Endometrial microvascular endothelial cells (primary cell): ENCODE data around the gene TSPAN13. TPM values are rescaled to one million over a fixed set of nuclear protein-coding genes. Genes with fewer than 3 reads are reported as not detected.

Source experiments
- in situ Hi-C: cut with HindIII; loops from 2 replicates; pipeline ENCODE4 v1.10.0; 2017; ENCODE audit warnings: low sequenced_read_pairs, low pct_unique_long_range_greater_than_20kb; ENCODE audit errors: inconsistent ontology term
- total RNA-seq: library from RNA; depleted of rRNA; stranded (reverse); fragments of >200 nt; gene quantifications from one replicate; pipeline ENCODE4 v1.2.3, GENCODE V29; 2015; ENCODE audit errors: inconsistent ontology term

The TSPAN13 gene
- total RNA-seq, 1 donor from 2014 or later, result 46.4 TPM

DNA sequence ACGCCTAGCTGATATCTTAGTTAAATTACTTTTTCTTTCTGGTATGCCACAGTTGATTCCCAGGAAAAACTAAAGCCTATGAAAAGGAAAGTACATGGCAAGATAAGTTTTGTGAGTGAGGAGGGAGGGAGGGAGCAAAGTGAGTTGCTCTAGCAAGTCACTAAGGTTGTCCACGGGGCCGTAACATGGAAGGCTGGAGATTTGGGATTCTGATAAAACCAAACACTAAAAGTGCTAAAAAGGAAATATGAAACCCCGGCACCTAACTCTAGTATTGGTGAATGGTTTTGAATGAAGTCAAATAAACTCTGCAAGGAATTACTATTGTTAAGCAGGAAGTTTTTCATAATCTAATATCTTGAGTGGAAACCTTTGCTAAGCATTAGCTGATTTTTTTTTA is 49.6 kb downstream of the TSPAN13 start:
- in situ Hi-C loops, result no loop called here

DNA sequence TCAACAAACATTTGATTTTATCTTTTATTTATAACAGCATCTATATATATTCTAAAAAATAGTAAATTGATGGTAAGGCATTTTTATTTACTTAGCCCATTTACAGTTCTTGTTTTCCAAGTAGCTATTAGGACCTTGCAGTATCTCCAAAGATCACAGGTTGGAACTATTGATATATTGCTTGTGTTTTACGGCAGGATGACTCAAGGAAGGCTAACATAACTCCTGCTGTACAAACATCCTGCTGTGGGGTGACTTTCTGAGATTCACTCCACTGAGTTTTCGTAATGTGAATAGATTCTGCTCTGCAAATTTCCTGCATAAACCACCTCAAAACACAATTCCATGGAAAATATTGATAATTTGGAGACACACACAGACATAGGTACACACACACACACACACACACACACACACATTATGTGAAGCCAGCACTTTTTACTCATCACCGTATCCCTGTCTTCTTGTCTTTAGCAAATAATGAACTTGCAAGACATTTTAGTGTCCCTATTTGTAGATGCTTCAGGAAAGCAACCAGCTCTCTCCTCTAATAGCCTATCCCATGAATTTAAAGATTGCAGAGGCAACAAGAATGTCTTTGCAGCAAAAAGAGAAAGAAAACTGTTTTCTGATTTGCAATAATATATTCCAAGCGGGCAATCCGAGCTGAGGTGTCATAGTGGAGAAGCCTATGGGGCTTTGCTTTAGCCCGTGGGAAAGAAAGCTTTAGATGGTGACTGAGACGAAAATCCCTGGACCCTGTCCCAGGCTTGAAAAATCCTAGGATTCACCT is 50.5 kb downstream of the TSPAN13 start:
- in situ Hi-C loops, result no loop called here

DNA sequence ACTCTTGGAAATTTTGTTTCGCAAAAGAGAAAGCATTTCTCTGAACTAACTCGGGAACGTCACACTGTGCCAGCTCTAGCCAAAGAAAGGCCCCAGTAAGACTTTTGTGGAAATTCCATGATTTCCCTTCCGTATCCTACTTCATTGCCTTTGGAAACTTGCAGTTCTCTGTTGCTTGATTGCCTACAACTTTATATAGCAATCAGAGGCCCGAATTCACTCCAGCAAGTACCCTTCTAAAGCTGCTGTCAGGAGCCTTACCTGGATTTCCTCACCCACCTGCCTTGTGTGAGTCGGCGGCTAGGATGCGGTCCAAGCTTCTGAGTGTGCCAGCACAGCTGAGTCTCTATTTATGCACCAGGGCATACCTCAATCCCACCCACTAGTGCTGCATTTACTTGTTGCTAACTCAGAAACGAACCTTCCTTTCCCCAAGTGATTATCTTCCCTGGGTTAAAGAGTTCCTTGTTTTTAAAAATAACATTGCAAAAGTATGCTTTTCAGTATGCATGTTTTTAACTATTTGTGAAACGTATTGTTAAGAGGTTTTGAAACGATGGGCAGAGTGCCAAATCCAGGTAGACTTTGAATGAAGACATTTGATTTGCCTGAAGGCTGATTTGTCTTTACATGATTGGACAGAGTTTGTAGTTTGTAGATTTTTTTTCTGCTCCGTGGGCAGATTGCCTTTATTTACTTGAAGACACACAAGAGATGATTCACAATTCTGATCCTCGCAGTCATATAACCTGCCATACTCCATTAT is 51.3 kb downstream of the TSPAN13 start, which contains the start of gene AGR2:
Gene AGR2, minus strand, starts transcription at position 326 of the 766 bp plus-strand sequence. CDS start 3,203 bp downstream, outside the sequence.
- in situ Hi-C loops, result no loop called here

DNA sequence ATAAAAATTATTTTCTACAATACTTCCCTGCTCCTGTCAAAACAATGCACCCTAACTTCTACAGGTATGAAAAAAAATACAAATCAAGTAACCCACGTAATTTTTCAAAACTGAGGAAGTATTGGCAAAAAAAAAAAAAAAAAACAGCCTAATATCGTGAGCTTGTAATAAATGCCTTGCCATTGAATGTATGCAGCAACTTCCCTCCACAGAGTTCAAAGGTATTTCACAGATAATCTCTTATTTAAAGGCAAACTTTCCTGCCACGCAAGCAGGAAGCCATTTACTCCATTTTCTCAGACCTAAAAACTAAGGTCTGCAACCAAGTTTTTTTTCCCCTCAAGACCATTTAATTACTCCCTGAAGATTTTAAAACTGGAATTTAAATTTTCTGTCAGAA is 51.9 kb downstream of the TSPAN13 start:
- in situ Hi-C loops, result no loop called here

DNA sequence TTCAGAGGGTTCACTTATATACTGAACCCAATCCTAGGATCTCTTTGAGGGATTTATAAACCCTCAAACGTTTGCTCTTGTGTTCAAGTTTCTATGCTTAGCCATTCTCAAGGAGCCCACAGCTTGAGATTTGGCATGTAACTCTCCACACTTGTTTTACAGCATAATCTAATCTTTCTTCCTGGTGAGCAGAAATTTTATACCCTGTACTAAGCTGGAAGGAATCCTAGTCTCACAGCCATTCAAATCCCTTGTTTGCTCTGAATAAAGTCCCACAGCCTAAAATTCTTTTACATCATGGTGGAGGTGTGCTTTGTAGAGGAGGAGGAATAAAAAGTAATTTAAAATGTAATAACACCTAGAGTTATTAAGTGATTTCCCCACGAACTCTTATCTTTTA is 56.6 kb downstream of the TSPAN13 start:
- in situ Hi-C loops, result no loop called here

DNA sequence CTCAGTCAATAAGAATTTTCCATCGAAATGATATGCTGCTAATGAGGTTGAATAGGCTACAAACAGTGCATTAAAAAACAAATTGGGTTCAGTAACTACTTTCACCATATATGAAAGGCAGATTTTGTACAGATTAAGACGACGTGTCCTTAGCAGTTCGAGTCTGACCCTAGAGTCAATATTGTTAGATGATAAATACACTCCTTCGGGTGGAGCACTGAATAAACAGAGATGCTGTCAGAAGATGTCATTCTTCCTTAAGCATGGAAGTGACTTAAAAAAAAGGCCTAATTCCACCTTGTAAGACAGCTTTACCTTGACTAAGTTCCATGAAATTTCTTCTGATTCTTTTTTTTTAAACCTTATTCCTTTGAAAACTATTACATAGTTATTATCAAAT is 57.0 kb downstream of the TSPAN13 start:
- in situ Hi-C loops, result no loop called here

DNA sequence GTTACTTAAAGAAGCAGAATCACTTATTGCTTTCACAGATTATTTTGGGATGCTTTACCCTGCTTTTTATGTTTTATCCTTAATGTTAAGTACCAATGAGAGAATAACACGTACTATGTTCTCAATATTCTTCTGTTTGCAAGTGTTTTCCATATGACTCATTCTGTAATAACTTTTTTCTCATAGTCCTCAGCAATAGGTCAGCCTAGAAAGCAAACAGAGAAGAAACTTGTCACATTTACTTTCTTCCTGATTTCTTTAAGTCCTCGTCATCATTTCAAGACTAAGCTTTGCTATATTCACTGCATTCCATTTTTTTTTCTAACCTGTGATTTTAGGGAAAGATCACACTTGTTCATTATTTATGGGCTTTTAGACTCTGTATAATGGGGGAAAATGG is 58.0 kb downstream of the TSPAN13 start:
- in situ Hi-C loops, result no loop called here

DNA sequence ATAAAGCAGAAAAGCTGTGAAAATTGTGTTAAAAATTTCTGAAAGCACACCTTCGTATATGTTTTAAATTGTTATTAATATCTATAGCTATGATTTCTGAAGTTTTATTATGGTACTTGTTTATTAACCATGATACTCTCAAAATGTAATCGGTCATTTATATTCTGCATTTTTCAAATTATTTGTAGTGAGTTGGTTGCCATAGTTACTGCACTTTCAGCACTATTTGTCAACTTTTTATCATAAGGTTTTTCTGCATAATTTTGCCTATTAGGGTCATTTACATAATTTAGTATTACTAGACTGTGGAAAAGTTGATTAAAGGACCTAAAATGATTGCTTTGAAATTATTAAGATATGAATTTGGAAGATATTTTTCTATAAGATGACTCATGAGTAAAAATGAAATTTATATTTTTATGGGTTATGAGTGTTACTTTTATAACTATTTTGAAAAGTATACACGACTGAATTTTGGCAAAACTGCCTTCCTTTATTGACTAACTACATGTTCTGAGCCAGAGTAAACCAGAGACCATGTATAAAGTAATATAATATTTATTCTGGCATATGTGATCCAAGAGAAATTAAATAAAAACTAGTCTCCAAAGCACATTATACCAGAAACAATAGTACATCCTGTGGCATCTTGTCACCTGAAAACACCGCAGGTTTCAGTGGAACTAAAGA is 59.1 kb downstream of the TSPAN13 start:
- in situ Hi-C loops, result no loop called here

DNA sequence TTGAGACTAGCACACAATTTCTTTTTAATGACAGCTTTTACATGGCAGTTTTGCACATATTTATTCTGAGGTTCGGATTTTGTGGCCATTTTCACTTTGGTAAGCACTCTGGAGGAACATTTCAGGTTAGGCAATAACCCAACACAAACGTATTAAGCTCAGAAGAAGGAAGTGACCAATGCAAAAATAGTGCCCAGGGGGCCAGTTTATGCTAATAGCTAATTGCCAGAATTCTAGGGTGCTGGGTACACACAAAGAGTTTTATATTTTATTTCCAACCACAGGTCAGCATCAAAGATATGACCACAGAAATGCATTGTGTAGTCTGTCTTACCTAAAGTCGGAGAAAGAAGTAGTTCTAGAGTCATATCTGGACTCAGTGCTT is 59.7 kb downstream of the TSPAN13 start:
- in situ Hi-C loops, result no loop called here

DNA sequence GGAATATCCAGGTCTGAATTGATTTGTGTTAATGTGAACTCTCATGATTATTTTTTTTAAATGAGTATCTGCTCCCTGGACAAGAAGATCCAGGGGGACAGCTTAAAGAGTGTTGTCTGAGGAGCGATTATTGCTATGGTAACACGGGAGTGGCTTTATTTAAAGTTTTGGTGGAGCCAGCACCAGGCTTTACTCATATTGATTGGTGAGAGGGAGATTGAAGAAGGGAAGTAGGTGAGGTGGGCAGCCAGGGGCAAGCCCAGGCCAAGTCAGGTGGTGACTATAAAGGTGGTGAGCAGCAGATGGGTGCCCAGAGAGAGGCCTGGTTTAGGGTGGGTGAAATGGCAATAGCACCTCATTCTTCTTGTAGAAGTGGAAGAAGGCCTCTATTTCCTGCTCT is 61.4 kb downstream of the TSPAN13 start:
- in situ Hi-C loops, result no loop called here

DNA sequence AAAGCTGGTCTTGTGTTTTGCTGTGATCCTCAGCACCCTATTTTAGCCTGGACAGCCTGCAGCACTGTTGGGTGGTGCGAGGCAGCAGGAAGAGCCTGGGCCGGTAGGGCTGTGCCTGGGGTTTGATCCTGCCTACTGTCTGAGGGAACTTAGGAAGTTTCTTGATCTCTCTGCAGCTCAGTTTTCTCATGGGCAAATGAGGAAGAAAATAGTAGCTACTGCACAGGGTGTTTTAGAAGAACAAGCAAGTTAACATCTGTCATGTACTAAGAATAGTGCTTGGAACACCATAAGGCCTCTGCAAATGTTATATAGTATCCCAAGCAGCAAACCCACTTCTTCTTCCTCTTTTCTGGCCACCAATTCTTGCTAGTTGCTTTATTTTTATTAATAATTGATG is 63.3 kb downstream of the TSPAN13 start:
- in situ Hi-C loops, result no loop called here

DNA sequence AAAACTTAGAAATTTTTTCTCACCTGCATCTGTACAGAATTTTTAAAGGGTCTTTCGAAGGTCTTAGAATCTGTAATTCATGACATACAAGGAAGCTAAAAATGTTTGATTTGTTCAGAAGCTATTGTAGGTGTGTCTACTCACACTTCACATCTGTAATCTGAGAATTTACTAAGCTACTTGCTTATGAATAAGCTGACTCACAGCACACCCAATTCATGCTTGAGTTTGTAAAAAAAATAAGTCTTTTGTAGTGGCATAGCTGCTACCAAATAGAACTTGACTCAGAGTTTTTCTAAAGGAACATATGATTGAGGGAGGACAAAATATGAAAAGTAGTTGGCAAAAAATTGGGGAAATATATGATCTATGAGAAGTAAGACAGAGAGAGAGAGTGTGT is 64.0 kb downstream of the TSPAN13 start:
- in situ Hi-C loops, result no loop called here

DNA sequence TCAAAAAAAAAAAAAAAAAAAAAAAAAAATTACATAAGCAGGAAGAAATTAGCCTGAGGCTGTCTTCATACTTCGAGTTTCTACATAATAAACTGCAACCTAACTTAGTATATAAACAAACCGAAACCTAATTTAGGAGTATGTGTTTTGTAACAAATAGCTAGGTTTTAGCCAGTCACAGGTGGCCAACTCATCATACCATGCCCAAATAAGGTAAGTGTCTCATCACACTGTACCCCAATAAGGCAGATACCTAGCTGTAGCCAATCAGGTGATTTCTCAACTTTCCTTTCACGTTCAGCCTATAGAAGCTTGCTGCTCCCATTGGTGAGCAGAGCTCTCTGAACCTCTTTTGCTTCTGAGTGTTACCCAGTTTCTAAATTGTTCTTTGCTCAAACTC is 65.2 kb downstream of the TSPAN13 start:
- in situ Hi-C loops, result no loop called here

DNA sequence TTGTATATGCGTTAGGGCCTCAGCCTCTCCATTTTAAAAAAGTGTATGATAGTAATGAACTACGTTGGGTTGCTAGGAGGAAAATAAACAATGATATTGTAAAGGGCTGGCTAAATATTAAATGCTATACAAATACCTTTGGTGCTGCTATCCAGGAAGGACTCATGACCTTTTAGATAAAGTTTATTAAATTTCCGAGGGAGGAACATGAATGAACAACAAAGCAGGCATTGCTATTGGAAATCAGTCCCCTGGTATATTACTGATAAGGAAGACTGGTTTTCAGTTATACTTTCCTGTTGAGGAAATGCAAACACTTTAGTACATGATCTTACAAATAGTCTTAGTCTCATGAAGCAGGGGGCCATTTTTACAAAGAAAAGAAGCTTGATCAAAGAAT is 68.5 kb downstream of the TSPAN13 start:
- in situ Hi-C loops, result no loop called here

DNA sequence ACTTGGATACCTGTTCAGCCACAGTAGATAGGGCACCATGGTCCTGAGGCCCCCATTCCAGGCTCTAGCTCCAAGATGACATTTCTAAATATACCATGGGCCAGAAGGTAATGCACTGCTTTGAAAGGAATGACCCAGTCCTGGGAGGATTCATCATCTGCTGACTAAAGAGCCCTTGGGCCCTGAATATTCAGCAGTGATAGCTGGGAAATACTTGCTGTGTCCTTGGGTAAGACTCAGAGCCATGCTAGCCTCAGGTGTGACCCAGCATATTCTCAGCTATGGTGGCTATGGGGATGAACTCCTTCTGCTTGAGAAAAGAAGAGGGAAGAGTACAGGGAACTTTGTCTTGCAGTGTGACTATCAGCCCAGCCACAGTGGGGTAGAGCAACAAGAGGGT is 72.5 kb downstream of the TSPAN13 start:
- in situ Hi-C loops, result no loop called here

DNA sequence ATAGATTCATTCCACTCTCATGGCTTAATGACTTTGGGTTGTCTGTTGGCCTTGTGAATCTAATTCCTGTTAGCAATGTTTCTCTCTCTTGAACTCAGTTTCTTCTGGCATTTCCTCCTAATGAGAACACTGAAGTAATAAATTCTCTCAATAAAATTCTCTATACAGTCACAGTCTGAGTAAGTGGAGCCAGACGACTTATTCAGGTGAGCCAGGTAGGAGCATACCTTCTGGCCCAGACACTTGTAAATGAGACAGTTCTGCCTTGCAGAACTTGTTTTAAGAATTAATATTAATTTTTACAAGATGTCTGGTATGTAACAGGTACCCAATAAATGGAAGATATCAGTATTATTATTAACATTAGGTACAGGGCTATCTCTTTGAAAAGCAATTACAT is 79.8 kb downstream of the TSPAN13 start:
- in situ Hi-C loops, result no loop called here
